ENCODE measurements around the gene POLR3A. TPM values are rescaled to one million over a fixed set of nuclear protein-coding genes. Genes with fewer than 3 reads are reported as not detected.

POLR3A gene
- total and polyA plus RNA-seq, 4 experiments from 2014 or later: 4.5 to 17.6 (median 13.3) TPM

DNA sequence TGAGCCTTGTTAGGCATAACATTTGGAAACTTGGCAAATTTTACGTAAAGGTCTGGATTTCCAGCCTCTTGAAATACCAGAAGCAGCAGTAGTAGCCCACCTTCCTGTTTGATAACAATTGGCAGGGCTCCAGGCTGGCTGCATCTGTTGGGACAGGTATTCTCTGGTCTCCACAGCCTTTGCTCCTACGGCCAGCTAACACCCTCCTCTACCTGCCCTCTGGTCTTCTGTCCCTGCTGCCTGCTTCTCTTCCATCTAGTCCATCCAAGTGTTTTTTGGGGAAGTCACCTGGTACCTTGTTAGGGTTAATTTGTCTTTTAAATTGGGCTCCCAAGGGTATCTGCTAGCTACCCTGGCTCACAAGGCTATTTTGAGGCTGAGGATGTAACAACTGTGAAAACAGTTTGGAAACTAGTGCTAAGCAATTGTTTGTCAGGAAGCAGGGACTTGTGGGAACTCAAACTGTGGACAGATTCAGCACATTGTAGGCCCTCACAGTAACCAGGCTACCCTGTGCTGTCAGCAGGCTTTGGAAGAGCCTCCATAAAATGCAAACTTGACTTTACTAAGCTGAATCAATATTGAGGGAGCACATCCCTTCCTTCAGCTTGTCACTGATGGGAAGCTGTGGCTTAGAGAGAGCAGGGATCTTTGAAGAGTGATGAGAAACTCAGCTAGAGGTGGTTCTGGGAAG, 12.9 kb upstream of the POLR3A start:
- H3K4me1 Mint-ChIP-seq: peaks cover 21 to 51% (median 33%) of the 10 kb centered on the region in 4 donors

DNA sequence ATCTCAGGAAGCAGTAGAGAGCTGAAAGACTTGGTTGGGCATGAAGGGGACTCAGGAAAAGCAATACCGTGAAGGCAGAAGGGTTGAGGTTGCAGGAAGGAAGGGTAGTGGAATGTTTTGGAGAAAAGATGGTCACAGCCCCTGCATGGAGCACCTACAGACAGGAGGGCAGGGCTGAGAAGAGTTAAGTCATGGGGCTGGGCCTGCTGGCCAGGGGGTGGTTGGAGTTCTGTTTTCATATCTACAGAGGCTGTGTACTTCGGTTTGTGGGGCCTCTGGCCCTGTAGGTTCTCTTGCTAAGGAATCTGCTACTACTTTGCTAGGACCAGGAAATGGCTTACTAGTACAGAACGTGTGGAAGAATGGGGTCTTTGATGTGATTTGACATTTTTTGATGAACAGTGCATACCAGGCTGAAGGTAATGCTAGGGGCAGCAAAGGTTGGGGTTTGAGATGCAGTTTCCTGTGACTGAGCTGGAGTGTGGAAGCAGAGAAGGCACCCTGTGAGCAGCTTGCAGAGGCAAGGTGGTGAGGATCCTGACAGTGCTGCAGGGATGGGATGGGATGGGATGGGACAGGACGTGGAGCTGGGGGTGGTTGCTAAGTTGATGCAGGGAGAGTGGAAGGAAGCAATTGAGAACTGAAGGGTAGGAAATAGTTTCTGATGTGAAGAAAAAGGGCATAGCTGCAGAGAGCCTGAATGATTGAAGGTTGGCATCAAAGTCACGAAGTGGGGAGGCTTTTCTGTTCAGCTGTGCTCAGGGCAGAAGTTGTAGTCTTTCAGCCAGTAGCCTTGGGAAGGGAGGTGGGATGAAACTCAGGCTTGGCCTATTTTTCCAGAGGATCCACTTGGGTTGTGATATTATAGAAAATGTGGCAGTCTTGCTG, 12.1 kb upstream of the POLR3A start:
- Mint-ChIP-seq H3K36me3 (peaks cover 52 to 69% of the 10 kb centered on the region in 2 donors), H3K4me1 (peaks cover 27 to 56% (median 39%) of the 10 kb centered on the region in 4 donors), H3K9me3 (no peaks in the 10 kb centered on the region), H3K27ac (peak overlapping the region; percentile 13 to 78 (median 68)), H3K27me3 (no peaks in the 10 kb centered on the region), H3K4me3 (no peak overlapping the region)
- Histone ChIP-seq H3K9me3 (ENCODE audit: control insufficient read depth in 1 of 2, low read length in 2 of 2) (no peaks in the 10 kb centered on the region), H3K27ac (ENCODE audit: low read depth, low read length) (no peak overlapping the region), H3K4me3 (ENCODE audit: low read length in 2 of 2) (no peak overlapping the region), H3K27me3 (ENCODE audit: insufficient read depth, low read length) (no peaks in the 10 kb centered on the region), H3K36me3 (ENCODE audit: insufficient read depth, low read length) (peaks cover 54% of the 10 kb centered on the region), H3K4me1 (ENCODE audit: insufficient read depth, low read length) (peaks cover 32% of the 10 kb centered on the region)
- ChIA-PET CTCF (ENCODE audit: partially characterized antibody) (interaction anchor here (1.2 kb wide), 1 partner anchor 1155 kb away, joined by 3 read pairs; no protein-coding TSS in a partner anchor), POLR2A (ENCODE audit: partially characterized antibody) (interaction anchor here (3.3 kb wide), 1 partner anchor 7 kb away, joined by 16 read pairs; the partner anchor contains the start of gene RPS24)
- intact Hi-C loops (cut with micrococcal nuclease): no loop called here
- DNase-seq: no peak

More for the DNA sequence above, 12.9 kb upstream of the POLR3A start:
- Histone ChIP-seq H3K27ac (ENCODE audit: low read depth, low read length) (no peak overlapping the region), H3K36me3 (ENCODE audit: insufficient read depth, low read length) (peaks cover 46% of the 10 kb centered on the region), H3K9me3 (ENCODE audit: control insufficient read depth in 1 of 2, low read length in 2 of 2) (no peaks in the 10 kb centered on the region), H3K4me1 (ENCODE audit: insufficient read depth, low read length) (peaks cover 28% of the 10 kb centered on the region), H3K27me3 (ENCODE audit: insufficient read depth, low read length) (no peaks in the 10 kb centered on the region), H3K4me3 (ENCODE audit: low read length in 2 of 2) (no peak overlapping the region)
- ChIA-PET CTCF (ENCODE audit: partially characterized antibody) (interaction anchor here (1.2 kb wide), 1 partner anchor 1154 kb away, joined by 3 read pairs; no protein-coding TSS in a partner anchor), POLR2A (ENCODE audit: partially characterized antibody) (interaction anchor here (3.3 kb wide), 1 partner anchor 8 kb away, joined by 16 read pairs; the partner anchor contains the start of gene RPS24)
- Mint-ChIP-seq H3K27ac (peak overlapping the region in 4 of 7 donors; percentile 14 to 68 (median 23)), H3K4me3 (no peak overlapping the region), H3K9me3 (no peaks in the 10 kb centered on the region), H3K36me3 (peaks cover 44 to 62% of the 10 kb centered on the region in 2 donors), H3K27me3 (no peaks in the 10 kb centered on the region)
- no peak for DNase-seq
- intact Hi-C loops (cut with micrococcal nuclease): no loop called here

DNA sequence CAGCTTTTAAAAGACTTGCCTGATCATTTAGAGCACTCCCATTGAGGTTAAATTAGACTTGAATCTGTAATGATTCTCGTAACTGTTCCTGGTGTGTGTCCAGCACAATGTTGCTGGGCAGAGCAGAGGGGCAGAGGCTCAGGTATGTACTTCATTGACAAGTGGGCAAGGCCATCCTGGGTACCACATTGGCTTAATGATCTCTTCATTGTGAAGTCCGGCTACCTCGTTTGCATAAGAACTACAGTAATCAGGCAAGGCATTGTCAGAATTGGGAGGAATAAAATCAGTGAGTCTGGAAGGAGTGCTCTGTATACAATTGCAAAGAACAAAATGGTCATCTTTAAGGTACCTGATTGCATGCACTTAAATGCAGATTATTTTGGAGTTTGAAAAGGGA, 10.4 kb upstream of the POLR3A start:
- intact Hi-C loops (cut with micrococcal nuclease): loop anchor here (10.0 kb wide), 2 partner anchors 1285 to 1405 kb away; partner anchors contain the start of gene ZCCHC24
- H3K4me3 ChIP-seq (ENCODE audit: low read length in 2 of 2): no peak overlapping the region
- H3K27ac ChIP-seq (ENCODE audit: low read depth, low read length): no peak overlapping the region
- Mint-ChIP-seq H3K4me1 (peaks cover 43 to 73% (median 52%) of the 10 kb centered on the region in 4 donors), H3K4me3 (no peak overlapping the region), H3K27me3 (no peaks in the 10 kb centered on the region), H3K9me3 (no peaks in the 10 kb centered on the region), H3K27ac (peak overlapping the region in 4 of 7 donors; percentile 22 to 76 (median 48)), H3K36me3 (peaks cover 61 to 83% of the 10 kb centered on the region in 2 donors)
- peaks cover 49% of the 10 kb centered on the region for H3K4me1 ChIP-seq (ENCODE audit: insufficient read depth, low read length)
- H3K9me3 ChIP-seq (ENCODE audit: control insufficient read depth in 1 of 2, low read length in 2 of 2): no peaks in the 10 kb centered on the region
- ChIA-PET POLR2A (ENCODE audit: partially characterized antibody) (interaction anchor here (1.3 kb wide), 1 partner anchor 10 kb away, joined by 4 read pairs; the partner anchor contains the start of gene POLR3A), CTCF (ENCODE audit: partially characterized antibody) (interaction anchor here (1.1 kb wide), 1 partner anchor 10 kb away, joined by 6 read pairs; no protein-coding TSS in a partner anchor)
- H3K27me3 ChIP-seq (ENCODE audit: insufficient read depth, low read length): no peaks in the 10 kb centered on the region
- H3K36me3 ChIP-seq (ENCODE audit: insufficient read depth, low read length): peaks cover 67% of the 10 kb centered on the region
- no peak for DNase-seq

DNA sequence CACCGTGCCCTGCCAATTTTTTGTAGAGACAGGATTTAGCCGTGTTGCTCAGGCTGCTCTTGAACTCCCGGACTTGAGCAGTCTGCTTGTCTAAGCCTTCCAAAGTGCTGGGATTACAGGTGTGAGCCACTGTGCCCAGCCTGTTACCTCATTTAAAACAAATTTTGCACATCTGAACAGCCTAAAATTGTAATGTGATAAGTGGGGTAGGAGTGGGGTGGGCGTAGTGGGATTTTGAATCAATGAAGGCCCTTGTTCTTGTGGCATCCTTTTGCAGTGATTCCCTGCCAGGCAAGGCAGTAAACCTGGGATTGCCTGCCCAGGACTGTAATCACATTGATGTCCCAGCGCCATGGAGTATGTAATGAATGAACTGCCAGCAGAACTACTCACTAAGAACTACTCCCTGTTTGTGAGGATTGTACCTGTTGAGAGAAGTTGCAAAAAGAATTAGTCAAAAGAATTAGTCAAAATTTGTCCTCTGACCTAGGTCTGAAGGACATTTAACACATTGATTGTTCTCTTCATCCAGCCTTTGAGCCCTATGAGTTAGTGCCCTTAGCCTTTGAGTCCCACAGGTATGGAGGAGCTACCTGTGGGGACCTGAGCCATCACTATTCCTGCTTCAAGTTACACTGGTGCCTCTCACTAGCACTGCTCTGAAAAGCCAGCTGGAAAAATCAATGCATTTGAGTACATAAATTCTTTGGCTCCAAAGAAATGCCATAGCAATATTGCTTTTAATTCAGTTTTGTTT, 9.7 kb upstream of the POLR3A start:
- Histone ChIP-seq H3K4me3 (ENCODE audit: low read length in 2 of 2) (no peak overlapping the region), H3K9me3 (ENCODE audit: control insufficient read depth in 1 of 2, low read length in 2 of 2) (no peaks in the 10 kb centered on the region), H3K36me3 (ENCODE audit: insufficient read depth, low read length) (peaks cover 67% of the 10 kb centered on the region), H3K27me3 (ENCODE audit: insufficient read depth, low read length) (no peaks in the 10 kb centered on the region), H3K27ac (ENCODE audit: low read depth, low read length) (no peak overlapping the region), H3K4me1 (ENCODE audit: insufficient read depth, low read length) (peaks cover 55% of the 10 kb centered on the region)
- intact Hi-C loops (cut with micrococcal nuclease): loop anchor here (10.0 kb wide), 2 partner anchors 1286 to 1406 kb away; partner anchors contain the start of gene ZCCHC24
- CTCF ChIA-PET (ENCODE audit: partially characterized antibody): interaction anchor here (3.3 kb wide), 1 partner anchor 8 kb away, joined by 49 read pairs; no protein-coding TSS in a partner anchor
- no peaks in the 10 kb centered on the region for H3K27me3 Mint-ChIP-seq
- DNase-seq: no peak
- peaks cover 45 to 81% (median 56%) of the 10 kb centered on the region in 4 donors for H3K4me1 Mint-ChIP-seq
- H3K4me3 Mint-ChIP-seq: peak overlapping the region in 4 of 8 donors; percentile 13 to 39 (median 25)
- H3K9me3 Mint-ChIP-seq: no peaks in the 10 kb centered on the region
- peaks cover 61 to 84% of the 10 kb centered on the region in 2 donors for H3K36me3 Mint-ChIP-seq
- peak overlapping the region in 4 of 7 donors; percentile 13 to 76 (median 58) for H3K27ac Mint-ChIP-seq
- POLR2A ChIA-PET (ENCODE audit: partially characterized antibody): interaction anchor here (1.3 kb wide), 1 partner anchor 9 kb away, joined by 4 read pairs; the partner anchor contains the start of gene POLR3A

DNA sequence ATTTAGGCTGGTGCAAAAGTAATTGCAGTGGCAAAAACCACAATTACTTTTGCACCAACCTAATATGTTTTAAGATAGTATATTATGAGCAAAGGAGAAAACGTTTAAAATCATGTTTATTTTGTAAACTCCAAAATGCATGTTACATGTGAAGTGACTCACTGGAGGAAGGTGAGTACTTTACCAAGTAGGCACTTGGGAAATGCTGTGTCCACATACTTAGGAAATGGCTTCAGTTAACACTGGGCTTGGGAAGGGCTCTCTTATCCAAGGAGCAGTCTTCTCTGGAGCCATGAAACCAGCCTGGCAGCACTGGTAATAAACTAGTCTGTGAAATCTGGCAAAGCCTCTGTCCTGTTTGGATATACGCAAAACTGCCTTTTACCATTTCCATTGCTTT, 8.8 kb upstream of the POLR3A start:
- Histone ChIP-seq H3K27me3 (ENCODE audit: insufficient read depth, low read length) (no peaks in the 10 kb centered on the region), H3K4me3 (ENCODE audit: low read length in 2 of 2) (no peak overlapping the region), H3K9me3 (ENCODE audit: control insufficient read depth in 1 of 2, low read length in 2 of 2) (no peaks in the 10 kb centered on the region), H3K4me1 (ENCODE audit: insufficient read depth, low read length) (peaks cover 55% of the 10 kb centered on the region), H3K36me3 (ENCODE audit: insufficient read depth, low read length) (peaks cover 67% of the 10 kb centered on the region), H3K27ac (ENCODE audit: low read depth, low read length) (no peak overlapping the region)
- Mint-ChIP-seq H3K9me3 (no peaks in the 10 kb centered on the region), H3K36me3 (peaks cover 59 to 82% of the 10 kb centered on the region in 2 donors), H3K4me1 (peaks cover 45 to 89% (median 60%) of the 10 kb centered on the region in 4 donors), H3K4me3 (peak overlapping the region in 1 of 8 donors; percentile 49), H3K27ac (peak overlapping the region in 3 of 7 donors; percentile 31 to 87 (median 41)), H3K27me3 (no peaks in the 10 kb centered on the region)
- intact Hi-C loops (cut with micrococcal nuclease): loop anchor here (10.0 kb wide), 2 partner anchors 1287 to 1407 kb away; partner anchors contain the start of gene ZCCHC24
- POLR2A ChIA-PET (ENCODE audit: partially characterized antibody): no interaction called here
- no peak for DNase-seq
- CTCF ChIA-PET (ENCODE audit: partially characterized antibody): interaction anchor here (3.3 kb wide), 1 partner anchor 9 kb away, joined by 49 read pairs; no protein-coding TSS in a partner anchor

DNA sequence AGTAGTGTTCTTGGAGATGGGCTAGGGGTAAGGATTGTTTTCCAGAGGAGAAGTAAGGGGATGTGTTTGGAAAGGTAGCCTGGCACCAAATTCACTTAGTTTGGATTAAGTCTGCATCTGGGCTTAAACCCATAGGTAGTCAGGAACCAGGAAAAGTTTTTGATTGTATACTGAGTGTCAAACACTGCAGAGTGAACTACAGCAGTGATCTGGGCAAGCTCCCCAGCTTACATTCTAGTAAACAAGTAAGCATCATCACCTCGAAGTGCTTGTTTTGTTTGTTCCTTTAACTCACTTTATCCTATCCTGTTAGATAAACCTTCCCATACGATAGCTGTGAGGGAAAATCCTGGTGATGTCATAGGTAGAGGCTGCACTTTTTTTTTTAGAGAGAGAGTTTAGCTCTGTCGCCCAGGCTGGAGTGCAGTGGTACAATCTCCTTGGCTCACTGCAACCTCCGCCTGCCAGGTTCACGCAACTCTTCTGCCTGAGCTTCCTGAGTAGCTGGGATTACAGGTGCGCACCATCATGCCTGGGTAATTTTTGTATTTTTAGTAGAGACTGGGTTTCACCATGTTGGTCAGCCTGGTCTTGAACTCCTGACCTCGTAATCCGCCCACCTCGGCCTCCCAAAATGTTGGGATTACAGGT, 6.7 kb upstream of the POLR3A start:
- Mint-ChIP-seq H3K4me1 (peaks cover 44 to 73% (median 56%) of the 10 kb centered on the region in 4 donors), H3K36me3 (peaks cover 45 to 61% of the 10 kb centered on the region in 2 donors), H3K9me3 (no peaks in the 10 kb centered on the region), H3K27me3 (no peaks in the 10 kb centered on the region), H3K4me3 (peak overlapping the region in 7 of 8 donors; percentile 39 to 97 (median 94)), H3K27ac (peak overlapping the region; percentile 61 to 96 (median 88))
- peaks cover 55% of the 10 kb centered on the region for H3K4me1 ChIP-seq (ENCODE audit: insufficient read depth, low read length)
- no peaks in the 10 kb centered on the region for H3K27me3 ChIP-seq (ENCODE audit: insufficient read depth, low read length)
- no peak overlapping the region for H3K4me3 ChIP-seq (ENCODE audit: low read length in 2 of 2)
- ChIA-PET POLR2A (ENCODE audit: partially characterized antibody) (no interaction called here), CTCF (ENCODE audit: partially characterized antibody) (interaction anchor here (0.7 to 3.3 kb wide), 2 partner anchors 11 to 12 kb away, joined by 3 to 49 read pairs; no protein-coding TSS in a partner anchor)
- intact Hi-C loops (cut with micrococcal nuclease): loop anchor here (10.0 kb wide), 2 partner anchors 1289 to 1409 kb away; partner anchors contain the start of gene ZCCHC24
- no peaks in the 10 kb centered on the region for H3K9me3 ChIP-seq (ENCODE audit: control insufficient read depth in 1 of 2, low read length in 2 of 2)
- DNase-seq: no peak
- H3K27ac ChIP-seq (ENCODE audit: low read depth, low read length): peak overlapping the region; percentile 40
- H3K36me3 ChIP-seq (ENCODE audit: insufficient read depth, low read length): peaks cover 57% of the 10 kb centered on the region

Measured in CD4-positive, alpha-beta memory T cell (primary cell).